GM21526 (cell line): ENCODE data around the gene OR2T5.
"Not testable (repeated sequence)": the region's sequence is repeated elsewhere in the genome, so short reads cannot be mapped to it uniquely, and the experiment has no call there.

Source experiments
- ATAC-seq: cut with Tn5 transposase; IDR thresholded peaks from one replicate; pipeline ENCODE4 v1.9.1; 2021; ENCODE audit warnings: moderate library complexity; ENCODE audit not compliant: unreplicated experiment, low FRiP score

Gene OR2T5

DNA sequence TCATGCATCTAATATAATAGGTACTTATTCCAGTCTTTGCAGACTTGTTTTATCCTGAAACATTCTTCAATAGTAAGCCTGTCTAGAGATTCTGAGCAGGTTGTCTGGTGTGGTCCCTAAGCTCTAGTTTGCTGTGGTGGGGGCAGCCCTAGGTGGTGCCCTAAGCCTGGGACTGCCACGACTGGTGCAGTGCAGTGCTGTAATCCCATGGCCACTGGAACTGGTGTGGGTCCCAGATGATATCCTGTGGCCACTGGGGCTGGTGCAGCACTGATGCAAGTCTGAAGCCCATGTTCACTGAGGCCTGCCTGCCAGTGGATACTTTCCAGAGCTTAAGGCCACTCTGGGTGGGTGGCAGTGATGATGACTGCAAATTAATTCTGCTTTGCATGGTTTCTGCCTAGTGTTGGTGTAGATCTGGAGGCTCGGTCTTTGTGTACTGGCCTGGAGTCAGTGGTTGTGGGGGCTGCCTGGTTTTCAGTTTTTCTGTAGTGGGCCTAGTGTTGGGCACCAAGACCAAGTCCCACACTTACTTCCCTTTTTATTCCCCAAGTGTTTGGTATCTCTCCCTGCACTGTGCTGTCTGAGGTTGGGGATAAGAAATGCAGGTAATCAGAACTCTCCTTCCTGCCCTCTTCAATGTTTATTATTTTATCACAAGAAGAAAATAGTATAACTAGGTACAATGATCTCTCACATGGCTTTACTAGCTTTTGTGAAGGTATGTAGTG is 12.1 kb downstream of the OR2T5 start:
- ATAC-seq = not testable (repeated sequence)

GRCh38 chr1:248507773-248508172 is 19.4 kb downstream of the OR2T5 start, which contains the start of gene OR2G6:
Gene OR2G6, plus strand, starts transcription at chr1:248508073. Its CDS starts 13,574 bp downstream, at chr1:248521647.
- ATAC-seq = not testable (repeated sequence)

GRCh38 chr1:248510217-248510616 is 21.8 kb downstream of the OR2T5 start:
- not testable (repeated sequence) for ATAC-seq

- ATAC-seq = no peak
Measured at GRCh38 chr1:248521856-248522255, 33.5 kb downstream of the OR2T5 start.

DNA sequence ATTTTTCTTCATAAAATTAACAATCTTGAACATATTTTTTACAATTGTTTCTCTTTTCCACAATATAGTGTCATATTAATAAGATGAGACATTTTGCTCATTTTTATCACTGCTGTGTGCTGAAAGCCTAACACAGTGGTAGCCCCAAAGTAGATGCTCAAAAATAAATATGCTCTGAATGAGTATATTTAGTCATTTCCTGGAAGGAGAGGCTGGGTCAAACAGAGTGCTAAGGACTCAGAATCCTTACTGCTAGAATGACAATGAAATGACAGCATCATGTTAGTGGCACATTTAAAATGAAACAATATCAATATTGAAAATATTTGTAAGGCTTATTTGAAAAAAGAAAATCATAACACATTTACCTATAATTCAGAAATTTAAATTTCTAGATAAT is 49.1 kb downstream of the OR2T5 start:
- not testable (repeated sequence) for ATAC-seq
